SK-N-SH (cell line): ENCODE results near the gene DMRT2.

Experiments
- CTCF ChIP-seq: fragments of 200-600 bp; sonication (generic); IDR thresholded peaks from 2 replicates; pipeline ENCODE4 v1.6.1; 2017; ENCODE audit warnings: antibody characterized with exemption, mild to moderate bottlenecking, moderate library complexity
- EZH2phosphoT487 ChIP-seq: fragments of 200-600 bp; sonication (generic); IDR thresholded peaks from 2 replicates; pipeline ENCODE4 v1.6.1; 2017; ENCODE audit warnings: low read depth, mixed run types, mild to moderate bottlenecking, antibody characterized with exemption, moderate library complexity, borderline replicate concordance
- GATA2 ChIP-seq: sonication (generic); formaldehyde crosslinking; IDR thresholded peaks from 2 replicates; pipeline ENCODE4 v1.5.0; 2020; ENCODE audit warnings: mild to moderate bottlenecking, missing genetic modification reagents
- IRF3 ChIP-seq: fragments of 150-350 bp; IDR thresholded peaks from 2 replicates; pipeline ENCODE4 v1.6.1; 2016; ENCODE audit warnings: mild to moderate bottlenecking, low read depth, low read length
- RCOR1 ChIP-seq: fragments of 150-350 bp; IDR thresholded peaks from 2 replicates; pipeline ENCODE4 v1.6.1; 2017; ENCODE audit warnings: antibody characterized with exemption, low read length
- REST ChIP-seq: IDR thresholded peaks from 2 replicates; pipeline ENCODE4 v1.6.1; 2012; ENCODE audit warnings: mild to moderate bottlenecking, low read depth, low read length, moderate library complexity
- TCF12 ChIP-seq: IDR thresholded peaks from 2 replicates; pipeline ENCODE4 v1.4.0; 2012
- TEAD4 ChIP-seq: IDR thresholded peaks from 2 replicates; pipeline ENCODE4 v1.4.0; 2012; ENCODE audit warnings: mild to moderate bottlenecking, borderline replicate concordance; ENCODE audit not compliant: insufficient read depth

GRCh38 chr9:1083325-1083913, 33.3 kb downstream of the DMRT2 start:
- TF ChIP-seq CTCF: no peak
- TF ChIP-seq REST: no peak
- no peak for TF ChIP-seq RCOR1
- no peak for TF ChIP-seq EZH2phosphoT487
- TF ChIP-seq IRF3: no peak
- TF ChIP-seq TCF12: no peak
- TF ChIP-seq TEAD4: no peak
- no peak for TF ChIP-seq GATA2 (CRISPR knock-in tag)
